Measurements from ENCODE around the gene LUC7L.
"Not testable (repeated sequence)": the region's sequence is repeated elsewhere in the genome, so short reads cannot be mapped to it uniquely, and the experiment has no call there.

LUC7L gene

DNA sequence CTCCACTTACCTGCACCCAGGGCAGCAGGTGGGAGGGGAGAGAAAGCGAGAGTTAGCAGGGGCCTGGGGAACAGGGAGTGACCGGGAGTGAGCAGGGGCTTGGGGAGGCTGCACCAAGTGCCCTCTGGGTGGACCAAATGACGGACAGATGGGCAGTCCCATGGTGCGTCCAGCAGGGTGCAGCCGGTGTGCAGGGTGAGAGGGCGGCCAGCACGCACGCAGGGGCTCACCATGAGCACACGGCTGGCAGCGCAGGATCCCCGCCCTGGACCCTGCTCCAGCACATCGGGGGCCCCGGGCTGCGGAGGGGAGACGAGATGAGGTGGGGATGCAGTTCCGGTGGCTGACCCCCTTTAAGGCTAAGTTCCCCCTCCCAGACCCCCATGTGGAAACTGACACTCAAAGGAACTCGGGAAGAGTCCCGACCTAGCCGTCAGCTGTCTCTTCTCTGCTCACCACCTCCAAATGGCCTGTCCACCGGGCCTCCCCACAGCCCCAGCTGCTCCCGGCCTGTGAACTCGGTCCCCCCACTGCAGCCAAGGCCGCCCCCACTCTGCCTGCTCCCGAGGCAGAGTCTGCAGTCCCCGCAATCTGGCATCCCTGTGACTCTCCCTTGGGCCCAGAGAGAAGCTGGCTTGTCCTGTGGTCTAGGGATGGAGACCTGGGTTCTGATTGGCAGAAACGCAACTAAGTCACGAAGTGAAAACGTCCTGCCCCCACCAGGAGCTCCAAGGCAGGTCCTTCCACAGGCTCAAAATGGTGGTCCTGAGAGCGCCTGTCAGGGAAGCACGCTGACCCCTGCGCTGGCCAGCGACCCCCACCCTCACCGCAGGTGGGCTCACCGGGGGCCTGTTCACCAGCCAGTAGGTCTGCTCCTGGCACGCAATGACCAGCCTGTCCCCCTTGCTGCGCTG lies 43.6 kb upstream of the LUC7L start:
- no peak for DNase-seq (ENCODE audit: low read depth, low spot score)
- Histone ChIP-seq H3K27ac (no peak overlapping the region), H3K4me3 (no peak overlapping the region), H3K9ac (ENCODE audit: insufficient read length) (no peak overlapping the region), H3K36me3 (ENCODE audit: insufficient read depth, low read length) (no peaks in the 10 kb centered on the region), H3K9me3 (ENCODE audit: low read depth, low read length) (no peaks in the 10 kb centered on the region)
- TF ChIP-seq FOXP2 (optimal IDR thresholded peaks at IDR 0.05; ENCODE audit: control extremely low read depth, extremely low read length, insufficient read depth), result no peak
- TF ChIP-seq EZH2 (IDR thresholded peaks at IDR 0.05), result no peak
- TF ChIP-seq POLR2AphosphoS5 (IDR thresholded peaks at IDR 0.05; ENCODE audit: borderline replicate concordance, low read depth, low read length), result no peak

GRCh38 chr16:270381-271255 lies 41.4 kb upstream of the LUC7L start:
- no peak overlapping the region for H3K27ac ChIP-seq
- no peak overlapping the region for H3K4me3 ChIP-seq
- DNase-seq (ENCODE audit: low read depth, low spot score), result no peak
- TF ChIP-seq EZH2 (IDR thresholded peaks at IDR 0.05) (no peak), FOXP2 (optimal IDR thresholded peaks at IDR 0.05; ENCODE audit: control extremely low read depth, extremely low read length, insufficient read depth) (no peak)
- no peak overlapping the region for H3K9ac ChIP-seq (ENCODE audit: insufficient read length)
- H3K9me3 ChIP-seq (ENCODE audit: low read depth, low read length), result no peaks in the 10 kb centered on the region
- no peaks in the 10 kb centered on the region for H3K36me3 ChIP-seq (ENCODE audit: insufficient read depth, low read length)

GRCh38 chr16:269061-269796 lies 40.0 kb upstream of the LUC7L start:
- H3K9ac ChIP-seq (ENCODE audit: insufficient read length), result no peak overlapping the region
- H3K27ac ChIP-seq, result no peak overlapping the region
- DNase-seq (ENCODE audit: low read depth, low spot score), result no peak
- no peaks in the 10 kb centered on the region for H3K9me3 ChIP-seq (ENCODE audit: low read depth, low read length)
- H3K36me3 ChIP-seq (ENCODE audit: insufficient read depth, low read length), result no peaks in the 10 kb centered on the region
- TF ChIP-seq POLR2AphosphoS5 (IDR thresholded peaks at IDR 0.05; ENCODE audit: borderline replicate concordance, low read depth, low read length), result no peak
- no peak overlapping the region for H3K4me3 ChIP-seq

GRCh38 chr16:268141-269053 lies 39.1 kb upstream of the LUC7L start:
- TF ChIP-seq FOXP2 (optimal IDR thresholded peaks at IDR 0.05; ENCODE audit: control extremely low read depth, extremely low read length, insufficient read depth), result no peak
- no peak for TF ChIP-seq EZH2 (IDR thresholded peaks at IDR 0.05)
- TF ChIP-seq POLR2AphosphoS5 (IDR thresholded peaks at IDR 0.05; ENCODE audit: borderline replicate concordance, low read depth, low read length), result no peak
- Histone ChIP-seq H3K9ac (ENCODE audit: insufficient read length) (no peak overlapping the region), H3K36me3 (ENCODE audit: insufficient read depth, low read length) (no peaks in the 10 kb centered on the region), H3K27ac (no peak overlapping the region), H3K9me3 (ENCODE audit: low read depth, low read length) (no peaks in the 10 kb centered on the region), H3K4me3 (no peak overlapping the region)
- no peak for DNase-seq (ENCODE audit: low read depth, low spot score)

GRCh38 chr16:267562-267961 lies 38.3 kb upstream of the LUC7L start:
- H3K27ac ChIP-seq; H3K36me3 ChIP-seq (ENCODE audit: insufficient read depth, low read length); H3K9ac ChIP-seq (ENCODE audit: insufficient read length); H3K9me3 ChIP-seq (ENCODE audit: low read depth, low read length); DNase-seq (ENCODE audit: low read depth, low spot score); H3K4me3 ChIP-seq: not testable (repeated sequence)

DNA sequence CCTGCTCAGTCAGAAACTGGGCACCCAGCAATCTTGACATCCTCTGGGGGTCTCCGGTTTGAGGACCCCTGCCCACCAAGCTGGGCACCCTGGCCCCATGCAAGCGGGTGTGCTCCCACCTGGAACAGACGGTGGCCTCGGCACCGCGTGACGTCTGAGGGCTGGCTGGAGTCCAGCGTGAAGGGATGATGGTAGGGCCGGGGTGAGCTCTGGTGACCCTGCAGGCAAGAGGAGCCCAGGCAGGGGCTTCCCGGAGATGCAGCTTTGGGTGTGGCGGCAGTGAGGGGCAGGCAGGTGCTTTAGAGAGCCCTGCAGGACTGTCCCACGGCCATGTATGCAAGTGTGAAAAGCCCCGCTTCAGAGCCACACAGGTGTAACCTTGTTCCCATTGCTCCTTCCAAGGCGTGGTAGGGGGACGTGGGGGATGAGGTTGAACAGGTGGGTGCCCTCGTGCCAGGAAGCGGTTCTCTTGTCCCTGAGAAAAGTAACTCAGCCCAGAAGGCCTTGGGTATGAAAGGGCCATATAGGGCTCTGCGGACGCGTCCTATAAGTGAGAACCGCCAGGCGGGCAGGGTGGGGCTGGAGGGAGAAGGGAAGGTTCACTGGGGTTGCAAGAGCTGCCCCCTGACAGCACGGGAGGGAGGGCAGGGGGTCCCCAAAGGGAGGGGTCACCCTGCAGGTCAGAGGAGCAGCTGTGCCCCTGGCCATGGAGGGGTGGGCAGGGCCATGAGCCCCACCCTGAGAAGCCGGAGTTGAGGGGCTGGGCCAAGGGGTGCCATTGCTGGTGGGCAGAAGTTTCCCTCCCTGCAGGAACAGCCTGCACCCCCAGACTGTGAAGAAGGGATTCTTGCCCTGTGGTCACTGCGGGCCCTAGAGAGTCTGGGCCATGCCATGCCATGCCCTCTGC lies 37.3 kb upstream of the LUC7L start:
- no peaks in the 10 kb centered on the region; the same call in 1 of the 2 replicates for H3K36me3 ChIP-seq (ENCODE audit: insufficient read depth, low read length)
- TF ChIP-seq EZH2 (IDR thresholded peaks at IDR 0.05), result no peak
- TF ChIP-seq POLR2AphosphoS5 (IDR thresholded peaks at IDR 0.05; ENCODE audit: borderline replicate concordance, low read depth, low read length), result no peak
- TF ChIP-seq FOXP2 (optimal IDR thresholded peaks at IDR 0.05; ENCODE audit: control extremely low read depth, extremely low read length, insufficient read depth), result no peak
- no peak overlapping the region for H3K9ac ChIP-seq (ENCODE audit: insufficient read length)
- no peaks in the 10 kb centered on the region for H3K9me3 ChIP-seq (ENCODE audit: low read depth, low read length)
- H3K27ac ChIP-seq, result no peak overlapping the region
- DNase-seq (ENCODE audit: low read depth, low spot score), result no peak
- H3K4me3 ChIP-seq, result no peak overlapping the region

DNA sequence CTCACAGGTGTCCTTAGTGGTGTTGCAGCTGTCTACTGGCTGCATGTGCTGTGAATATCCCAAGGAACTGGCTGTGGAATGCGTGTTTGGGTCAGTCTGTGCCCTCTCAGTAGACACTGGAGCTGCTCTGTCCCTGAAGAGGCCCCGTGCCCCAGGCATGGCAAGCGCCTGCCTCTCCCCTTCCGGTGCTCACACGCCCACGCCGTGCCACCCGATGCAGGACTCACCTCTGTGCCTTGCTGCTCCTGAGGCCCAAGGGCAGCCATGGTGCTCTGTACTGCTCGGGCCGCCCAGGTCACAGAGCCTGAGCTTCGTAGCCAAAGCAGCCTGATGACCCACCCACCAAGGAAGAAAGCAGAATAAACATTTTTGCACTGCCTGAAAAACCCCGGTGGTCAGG lies 36.5 kb upstream of the LUC7L start:
- H3K9ac ChIP-seq (ENCODE audit: insufficient read length), result no peak overlapping the region
- no peak overlapping the region for H3K4me3 ChIP-seq
- H3K27ac ChIP-seq, result no peak overlapping the region
- DNase-seq (ENCODE audit: low read depth, low spot score), result no peak
- no peaks in the 10 kb centered on the region; the same call in 1 of the 2 replicates for H3K36me3 ChIP-seq (ENCODE audit: insufficient read depth, low read length)
- H3K9me3 ChIP-seq (ENCODE audit: low read depth, low read length), result no peaks in the 10 kb centered on the region
- TF ChIP-seq POLR2AphosphoS5 (IDR thresholded peaks at IDR 0.05; ENCODE audit: borderline replicate concordance, low read depth, low read length) (no peak), EZH2 (IDR thresholded peaks at IDR 0.05) (no peak), FOXP2 (optimal IDR thresholded peaks at IDR 0.05; ENCODE audit: control extremely low read depth, extremely low read length, insufficient read depth) (no peak)

All from SK-N-MC (cell line).